GM12878 (cell line): ENCODE results near the gene IRF4. TPM values are rescaled to one million over a fixed set of nuclear protein-coding genes. Genes with fewer than 3 reads are reported as not detected.
A peak's percentile ranks its signal among the peaks of the same experiment; 100 is the strongest.

ENCODE experiments used
- ATAC-seq: fragments of 200-7000 bp; cut with Tn5 transposase; 3 replicates; pipeline ENCODE4 v1.9.1; 2020; ENCODE audit warnings: mild to moderate bottlenecking, moderate library complexity
- BruUV-seq: library from RNA; stranded (reverse); fragments of 400-500 nt; replicated peaks from 2 replicates; lab custom pipeline; 2021; lab: Mats Ljungman, UMichigan
- CTCF ChIA-PET: fragments of 300-600 bp; sonication (Branson Sonifier 250); formaldehyde crosslinking; extraction: SDS; loops from one replicate; lab custom pipeline; 2021; ENCODE audit warnings: inconsistent platforms; lab: Yijun Ruan, JAX
- POLR2A ChIA-PET: fragments of 350-600 bp; formaldehyde crosslinking; extraction: SDS; loops from one replicate; lab custom pipeline; 2021; ENCODE audit warnings: inconsistent platforms; lab: Charles Lee
- RAD21 ChIA-PET: fragments of 300-600 bp; sonication (Branson Sonifier 250); formaldehyde crosslinking; loops from one replicate; lab custom pipeline; 2023; ENCODE audit warnings: antibody characterized with exemption; ENCODE audit not compliant: unreplicated experiment; lab: Charles Lee
- SMC1A ChIA-PET: fragments of 300-600 bp; sonication (Branson Sonifier 250); formaldehyde crosslinking; loops from one replicate; lab custom pipeline; 2023; ENCODE audit not compliant: unreplicated experiment, uncharacterized antibody; lab: Charles Lee
- DNase-seq: peaks from one replicate; pipeline ENCODE4 v3.0.0-alpha.2; 2011; ENCODE audit warnings: low read depth, low spot score
- FAIRE-seq: peaks from 3 replicates; lab custom pipeline; 2011; peaks lifted over from hg19 to GRCh38; lab: Jason Lieb, UNC
- H2AFZ ChIP-seq: 2 replicates; pipeline ENCODE4 v1.6.0; 2011; ENCODE audit warnings: low read depth, low read length, control low read depth; ENCODE audit not compliant: control insufficient read depth
- H3K27ac ChIP-seq: 2 replicates; pipeline ENCODE4 v1.5.1; 2011; ENCODE audit warnings: control low read depth; ENCODE audit not compliant: control insufficient read depth, insufficient read depth
- H3K27me3 ChIP-seq, 2 experiments: replicated peaks in 1 of 2; 2 replicates each; pipeline versions ENCODE4 v1.6.0 to v1.6.1; 2011; ENCODE audit warnings: low read length in 1 of 2; ENCODE audit not compliant: control insufficient read depth in 2 of 2, insufficient read depth in 2 of 2
- H3K36me3 ChIP-seq, 2 experiments: 2 replicates each; pipeline ENCODE4 v1.5.1; 2011; ENCODE audit warnings: low read length in 1 of 2; ENCODE audit not compliant: control insufficient read depth in 2 of 2, insufficient read depth in 2 of 2
- H3K4me1 ChIP-seq: 2 replicates; pipeline ENCODE4 v1.6.1; 2011; ENCODE audit warnings: mild to moderate bottlenecking, low read length, moderate library complexity, mixed read lengths; ENCODE audit not compliant: control insufficient read depth, insufficient read depth
- H3K4me2 ChIP-seq: 2 replicates; pipeline ENCODE4 v1.6.0; 2011; ENCODE audit warnings: control low read depth; ENCODE audit not compliant: control insufficient read depth, insufficient read depth
- H3K4me3 ChIP-seq: fragments of 200-600 bp; sonication (generic); 2 replicates; pipeline ENCODE4 v1.5.1; 2016
- H3K79me2 ChIP-seq: 2 replicates; pipeline ENCODE4 v1.6.0; 2011; ENCODE audit warnings: low read length; ENCODE audit not compliant: control insufficient read depth, insufficient read depth
- H3K9ac ChIP-seq: 2 replicates; pipeline ENCODE4 v1.8.0; 2011; ENCODE audit warnings: low read length, control low read depth, mixed read lengths; ENCODE audit not compliant: control insufficient read depth, insufficient read depth
- H3K9me3 ChIP-seq: replicated peaks from 3 replicates; pipeline ENCODE4 v1.5.1; 2011; ENCODE audit warnings: mild to moderate bottlenecking, low read length; ENCODE audit not compliant: control insufficient read depth, insufficient read depth
- H4K20me1 ChIP-seq: 2 replicates; pipeline ENCODE4 v1.6.0; 2011; ENCODE audit not compliant: control insufficient read depth, insufficient read depth
- ATF7 ChIP-seq: fragments of 450-650 bp; IDR thresholded peaks from 2 replicates; pipeline ENCODE4 v1.6.1; 2016; ENCODE audit warnings: low read depth, mild to moderate bottlenecking
- BCL3 ChIP-seq: IDR thresholded peaks from 2 replicates; pipeline ENCODE4 v1.6.1; 2011; ENCODE audit warnings: borderline replicate concordance, low read depth, mild to moderate bottlenecking, moderate library complexity, low read length; ENCODE audit not compliant: insufficient read depth, poor library complexity, severe bottlenecking
- CBX3 ChIP-seq: fragments of 200-600 bp; sonication (generic); IDR thresholded peaks from 2 replicates; pipeline ENCODE4 v1.6.1; 2016; ENCODE audit warnings: low read depth, borderline replicate concordance
- CHD4 ChIP-seq: fragments of 200-600 bp; sonication (generic); IDR thresholded peaks from 2 replicates; pipeline ENCODE4 v1.6.1; 2016; ENCODE audit warnings: mild to moderate bottlenecking
- DPF2 ChIP-seq: fragments of 450-650 bp; IDR thresholded peaks from 2 replicates; pipeline ENCODE4 v1.6.1; 2017; ENCODE audit warnings: mild to moderate bottlenecking
- E4F1 ChIP-seq: fragments of 450-650 bp; IDR thresholded peaks from 2 replicates; pipeline ENCODE4 v1.6.1; 2018; ENCODE audit warnings: borderline replicate concordance, mild to moderate bottlenecking; ENCODE audit not compliant: partially characterized antibody
- KLF5 ChIP-seq: fragments of 450-650 bp; IDR thresholded peaks from 2 replicates; pipeline ENCODE4 v1.6.1; 2014; ENCODE audit warnings: mild to moderate bottlenecking; ENCODE audit not compliant: partially characterized antibody
- PAX5 ChIP-seq: IDR thresholded peaks from 2 replicates; pipeline ENCODE4 v1.6.1; 2011; ENCODE audit warnings: low read depth, low read length, borderline replicate concordance
- PKNOX1 ChIP-seq: fragments of 450-650 bp; IDR thresholded peaks from 2 replicates; pipeline ENCODE4 v1.6.1; 2016; ENCODE audit warnings: mild to moderate bottlenecking
- RELA ChIP-seq: fragments of 450-650 bp; IDR thresholded peaks from 2 replicates; pipeline ENCODE4 v1.8.0; 2014; ENCODE audit warnings: borderline replicate concordance; ENCODE audit not compliant: partially characterized antibody
- SMAD5 ChIP-seq: IDR thresholded peaks from 2 replicates; pipeline ENCODE4 v1.6.1; 2016; ENCODE audit warnings: antibody characterized with exemption, low read depth
- STAT1 ChIP-seq: fragments of 450-650 bp; conservative IDR thresholded peaks from 2 replicates; pipeline ENCODE4 v1.6.1; 2014; ENCODE audit warnings: antibody characterized with exemption, mild to moderate bottlenecking
- WGBS: methylation state at CpG from one replicate; pipeline ENCODE4 v1.1.6; 2016; ENCODE audit warnings: low lambda C conversion rate; ENCODE audit not compliant: insufficient replicate concordance, insufficient coverage; ENCODE audit errors: missing lambda C conversion rate; 5-methylcytosine and 5-hydroxymethylcytosine counted together
- in situ Hi-C: fragments of 300-500 bp; cut with MboI; formaldehyde crosslinking; loops from 9 replicates; pipeline ENCODE4 v1.14.3; 2018; ENCODE audit warnings: mixed read lengths
- intact Hi-C: fragments of 100-400 bp; cut with micrococcal nuclease; formaldehyde crosslinking; loops from one replicate; pipeline ENCODE4 v1.14.2; 2022; ENCODE audit not compliant: unreplicated experiment
- polyA plus RNA-seq, 11 experiments: library from polyadenylated mRNA; depleted of rRNA in 4 of 11; unstranded in 6 of 11; stranded (reverse) in 5 of 11; fragments of >200 nt; fragmentation: Nextera tagmentation in 4 of 11; fragmentation: Illumina TruSeq in 1 of 11; extraction: Ambion mirVana in 4 of 11; extraction: Trizol in 1 of 11; gene quantifications; 1 replicate in 1 of 11; 2 replicates in 10 of 11; pipeline versions ENCODE4 v1.2.1 to v1.2.3, GENCODE V29; 2011 to 2016; ENCODE audit warnings: inconsistent platforms in 2 of 11, missing spikeins in 2 of 11, low read depth in 1 of 11
- total RNA-seq, 4 experiments: library from RNA; depleted of rRNA in 3 of 4; stranded (reverse); fragments of >200 nt in 3 of 4; fragmentation: Illumina TruSeq in 1 of 4; extraction: Trizol in 1 of 4; gene quantifications; 2 replicates each; pipeline versions ENCODE4 v1.2.1 to v1.2.3, GENCODE V29; 2013 to 2021

IRF4 gene
- total and polyA plus RNA-seq, 10 of the 15 experiments (the other 5 are each of a cell fraction or from before 2014, with no cell fraction given), result 50.0 to 495 (median 257) TPM

- DNase-seq, result no peak
- ChIA-PET POLR2A (interaction anchor here (0.7 to 0.9 kb wide), 3 partner anchors 10 to 86 kb away, joined by 3 to 5 read pairs (median 4); no protein-coding TSS in a partner anchor), RAD21 (interaction anchor here (1.1 to 9.4 kb wide), 3 partner anchors 47 to 68 kb away, joined by 3 to 95 read pairs (median 3); no protein-coding TSS in a partner anchor)
- Histone ChIP-seq H2AFZ (no peak overlapping the region), H3K9ac (no peak overlapping the region)
- TF ChIP-seq KLF5 (no peak), BCL3 (peak; percentile 22), PAX5 (no peak), PKNOX1 (no peak), E4F1 (no peak), ATF7 (0 out of 2 replicates have a peak, but pooled peaks have one; percentile 19), SMAD5 (no peak), DPF2 (no peak), CHD4 (no peak), STAT1 (no peak), CBX3 (no peak), RELA (no peak)
- TF ChIP-seq, all 136 proteins: peak for 2
- Histone ChIP-seq H3K79me2 (peaks cover 34% of the 10 kb centered on the region), H3K4me2 (no peak overlapping the region), H3K36me3 (no peaks in the 10 kb centered on the region; a peak in 1 of 4 replicates), H3K4me3 (no peak overlapping the region), H3K27me3 (no peaks in the 10 kb centered on the region), H3K4me1 (peaks cover 23% of the 10 kb centered on the region), H3K9me3 (no peaks in the 10 kb centered on the region), H4K20me1 (no peaks in the 10 kb centered on the region; the same call in 1 of the 2 replicates), H3K27ac (no peak overlapping the region)
- ATAC-seq, result no peak
- FAIRE-seq, result no peak
- CTCF ChIA-PET, result interaction anchor here (0.6 to 1.2 kb wide), 6 partner anchors 21 to 250 kb away, joined by 3 to 4 read pairs (median 3); no protein-coding TSS in a partner anchor
- SMC1A ChIA-PET, result interaction anchor here (1.0 to 13.5 kb wide), 9 partner anchors 11 to 263 kb away, joined by 3 to 185 read pairs (median 4); no protein-coding TSS in a partner anchor
- in situ Hi-C loops, result no loop called here
- WGBS, result 83% methylated on average over 11 of the region's 11 CpGs
- no TSS peak for BruUV-seq
- intact Hi-C loops, result no loop called here
Measured at GRCh38 chr6:387293-387741, 4.2 kb upstream of the IRF4 start.
